GM15510 (cell line): ENCODE data around the gene ARMC9.

Source experiments
- POLR2A ChIP-seq: IDR thresholded peaks from 3 replicates; pipeline ENCODE4 v1.6.1; 2011; ENCODE audit warnings: borderline replicate concordance; ENCODE audit not compliant: insufficient read length; ENCODE audit errors: extremely low read depth

Gene ARMC9

GRCh38 chr2:231319867-231320266 is 121.4 kb downstream of the ARMC9 start:
- no peak for TF ChIP-seq POLR2A

- TF ChIP-seq POLR2A, result no peak
Observed at GRCh38 chr2:231321021-231321420, 122.6 kb downstream of the ARMC9 start.

GRCh38 chr2:231321556-231322334 is 123.3 kb downstream of the ARMC9 start:
- no peak for TF ChIP-seq POLR2A

- TF ChIP-seq POLR2A, result no peak
Observed at GRCh38 chr2:231323316-231323715, 124.9 kb downstream of the ARMC9 start.

GRCh38 chr2:231325826-231326225 is 127.4 kb downstream of the ARMC9 start:
- no peak for TF ChIP-seq POLR2A

GRCh38 chr2:231326404-231326803 is 128.0 kb downstream of the ARMC9 start:
- no peak for TF ChIP-seq POLR2A

GRCh38 chr2:231330311-231330710 is 131.9 kb downstream of the ARMC9 start:
- TF ChIP-seq POLR2A, result no peak

GRCh38 chr2:231331533-231331932 is 133.1 kb downstream of the ARMC9 start:
- TF ChIP-seq POLR2A, result no peak

GRCh38 chr2:231332388-231332787 is 134.0 kb downstream of the ARMC9 start:
- no peak for TF ChIP-seq POLR2A

GRCh38 chr2:231332872-231333500 is 134.6 kb downstream of the ARMC9 start:
- TF ChIP-seq POLR2A, result no peak

GRCh38 chr2:231334179-231334930 is 135.9 kb downstream of the ARMC9 start:
- no peak for TF ChIP-seq POLR2A

GRCh38 chr2:231334981-231335380 is 136.6 kb downstream of the ARMC9 start:
- no peak for TF ChIP-seq POLR2A

GRCh38 chr2:231335591-231335990 is 137.2 kb downstream of the ARMC9 start:
- no peak for TF ChIP-seq POLR2A

- TF ChIP-seq POLR2A, result no peak
Observed at GRCh38 chr2:231336236-231336635, 137.8 kb downstream of the ARMC9 start.

- no peak for TF ChIP-seq POLR2A
Observed at GRCh38 chr2:231336700-231337099, 138.3 kb downstream of the ARMC9 start.

GRCh38 chr2:231337807-231338759 is 139.7 kb downstream of the ARMC9 start:
- TF ChIP-seq POLR2A, result no peak
